GM12872 (cell line): ENCODE data around the gene FSTL4.
A peak's percentile ranks its signal among the peaks of the same experiment; 100 is the strongest.

Experiments
- CTCF ChIP-seq: IDR thresholded peaks from 3 replicates; pipeline ENCODE4 v1.5.1; 2011; ENCODE audit warnings: low read depth, mild to moderate bottlenecking, low read length, moderate library complexity; ENCODE audit not compliant: insufficient read depth

The FSTL4 gene

GRCh38 chr5:133229931-133230664, 382.2 kb downstream of the FSTL4 start:
- TF ChIP-seq CTCF = no peak

GRCh38 chr5:133228316-133228715, 384.0 kb downstream of the FSTL4 start:
- TF ChIP-seq CTCF = no peak

- no peak for TF ChIP-seq CTCF
These were observed 384.4 kb downstream of the FSTL4 start for GRCh38 chr5:133227897-133228296.

GRCh38 chr5:133227082-133227481, 385.3 kb downstream of the FSTL4 start:
- peak; percentile 4; the same call in 1 of the 3 replicates for TF ChIP-seq CTCF

- TF ChIP-seq CTCF = no peak
These were observed 386.2 kb downstream of the FSTL4 start for GRCh38 chr5:133226186-133226585.

- TF ChIP-seq CTCF = no peak
These were observed 386.6 kb downstream of the FSTL4 start for GRCh38 chr5:133225671-133226152.

GRCh38 chr5:133222979-133223378, 389.4 kb downstream of the FSTL4 start:
- no peak for TF ChIP-seq CTCF
